Measurements from ENCODE around the gene HOXC11. TPM values are rescaled to one million over a fixed set of nuclear protein-coding genes. Genes with fewer than 3 reads are reported as not detected.

HOXC11 gene
- total RNA-seq, 4 donors from 2014 or later, result 4.9 to 10.7 (median 6.2) TPM

DNA sequence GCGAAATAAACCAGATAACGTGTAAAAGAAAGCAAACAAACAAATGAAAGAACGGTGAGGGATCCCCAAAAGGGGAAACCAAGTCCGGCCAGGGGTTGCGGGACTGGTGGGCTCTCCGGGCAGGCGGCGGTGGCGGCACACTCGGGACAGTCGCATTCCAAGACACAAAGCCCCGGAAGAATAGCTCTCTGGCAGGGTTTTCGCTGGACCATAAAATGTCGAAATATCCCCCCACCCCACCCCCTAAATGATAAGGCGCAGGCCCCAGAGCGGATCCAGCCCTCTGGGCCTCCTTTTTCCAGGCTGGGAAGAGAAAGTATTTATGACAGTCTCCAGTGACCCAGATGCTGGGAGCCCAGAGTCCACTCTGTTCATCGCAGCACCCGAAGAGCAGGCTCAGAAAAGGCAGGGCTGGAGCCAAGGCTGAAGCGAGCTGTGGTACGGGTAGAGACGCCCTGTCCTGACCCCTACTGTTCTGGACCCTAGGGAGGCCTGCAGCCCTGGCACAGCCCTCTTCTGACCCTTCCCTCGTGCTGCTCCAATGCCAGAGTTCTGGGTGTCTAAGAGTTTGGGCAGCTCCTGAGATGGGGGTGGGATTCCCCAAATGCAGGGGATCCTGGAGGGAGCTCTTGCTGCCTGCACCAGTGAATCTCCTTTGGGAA, 33.8 kb downstream of the HOXC11 start:
- no peak for TF ChIP-seq POLR2A (IDR thresholded peaks at IDR 0.05)
- TF ChIP-seq, protein P1, sequence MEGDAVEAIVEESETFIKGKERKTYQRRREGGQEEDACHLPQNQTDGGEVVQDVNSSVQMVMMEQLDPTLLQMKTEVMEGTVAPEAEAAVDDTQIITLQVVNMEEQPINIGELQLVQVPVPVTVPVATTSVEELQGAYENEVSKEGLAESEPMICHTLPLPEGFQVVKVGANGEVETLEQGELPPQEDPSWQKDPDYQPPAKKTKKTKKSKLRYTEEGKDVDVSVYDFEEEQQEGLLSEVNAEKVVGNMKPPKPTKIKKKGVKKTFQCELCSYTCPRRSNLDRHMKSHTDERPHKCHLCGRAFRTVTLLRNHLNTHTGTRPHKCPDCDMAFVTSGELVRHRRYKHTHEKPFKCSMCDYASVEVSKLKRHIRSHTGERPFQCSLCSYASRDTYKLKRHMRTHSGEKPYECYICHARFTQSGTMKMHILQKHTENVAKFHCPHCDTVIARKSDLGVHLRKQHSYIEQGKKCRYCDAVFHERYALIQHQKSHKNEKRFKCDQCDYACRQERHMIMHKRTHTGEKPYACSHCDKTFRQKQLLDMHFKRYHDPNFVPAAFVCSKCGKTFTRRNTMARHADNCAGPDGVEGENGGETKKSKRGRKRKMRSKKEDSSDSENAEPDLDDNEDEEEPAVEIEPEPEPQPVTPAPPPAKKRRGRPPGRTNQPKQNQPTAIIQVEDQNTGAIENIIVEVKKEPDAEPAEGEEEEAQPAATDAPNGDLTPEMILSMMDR (IDR thresholded peaks at IDR 0.05), result no peak
- DNase-seq (ENCODE audit: low spot score in 2 of 2), result no peak
- WGBS, 2 donors, result 44 to 52% methylated on average over 22 of the region's 22 CpGs
- H3K4me3 ChIP-seq (ENCODE audit: low read depth, poor library complexity, severe bottlenecking), result no peak overlapping the region
- intact Hi-C loops (cut with DNase I; ENCODE audit: low total_unique reads), result loop anchor here (2.0 kb wide), 1 partner anchor 196 kb away; no protein-coding TSS in a partner anchor

DNA sequence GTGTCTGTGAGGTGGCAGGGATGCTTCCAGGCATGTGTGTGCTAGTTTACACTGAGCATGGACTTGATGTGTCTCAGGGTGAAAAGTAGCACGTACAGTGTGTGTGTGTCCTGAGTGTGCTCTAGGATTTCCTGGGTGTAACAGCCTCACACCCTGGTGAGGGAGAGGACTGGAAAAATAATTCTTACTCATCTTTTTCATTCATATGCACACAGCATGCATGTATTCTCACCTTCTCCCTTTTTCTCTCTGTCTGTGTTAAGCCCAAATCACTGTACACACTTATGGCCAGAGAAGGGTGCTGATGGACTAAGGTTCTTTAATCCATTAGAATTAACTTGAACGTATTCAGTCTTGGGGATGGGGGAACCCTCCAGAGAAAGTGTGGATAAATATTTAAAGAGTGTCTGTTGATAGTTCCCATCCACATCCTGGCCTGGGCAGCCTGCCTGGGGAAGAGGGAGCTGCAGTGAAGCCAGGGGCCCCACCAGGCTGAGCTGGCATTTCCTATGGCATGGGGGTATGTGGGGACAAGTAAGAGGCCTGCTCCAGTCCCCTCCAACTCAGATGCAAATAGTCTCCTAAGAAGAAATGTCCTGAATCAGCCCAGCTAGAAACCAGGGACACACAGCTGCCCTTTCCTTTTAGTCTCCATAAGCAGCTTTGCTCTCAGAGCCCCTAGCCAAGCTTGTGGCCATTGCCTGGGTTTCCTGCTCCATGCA, 34.8 kb downstream of the HOXC11 start:
- intact Hi-C loops (cut with DNase I; ENCODE audit: low total_unique reads), result loop anchor here (2.0 kb wide), 1 partner anchor 195 kb away; no protein-coding TSS in a partner anchor
- TF ChIP-seq, protein P1 (IDR thresholded peaks at IDR 0.05), result no peak
- TF ChIP-seq POLR2A (IDR thresholded peaks at IDR 0.05), result no peak
- 43 to 52% methylated on average over 2 of the region's 2 CpGs for WGBS, 2 donors

DNA sequence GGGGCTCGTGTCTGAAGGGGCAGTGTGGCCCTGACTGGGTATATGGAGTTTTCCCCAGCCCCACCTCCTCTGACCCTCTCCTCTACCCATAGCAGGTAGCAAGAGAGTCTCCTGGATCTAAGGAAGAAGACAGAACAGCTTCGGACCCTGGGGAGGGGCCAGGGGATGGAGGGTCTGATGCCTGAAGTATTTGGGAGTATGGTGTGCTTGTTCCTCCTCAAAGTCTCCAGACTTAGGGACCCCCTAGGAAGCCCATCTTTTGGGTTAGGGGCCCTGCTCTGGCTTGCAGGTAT, 35.3 kb downstream of the HOXC11 start:
- no peak for DNase-seq (ENCODE audit: low spot score in 2 of 2)
- no peak for TF ChIP-seq POLR2A (IDR thresholded peaks at IDR 0.05)
- TF ChIP-seq, protein P1 (IDR thresholded peaks at IDR 0.05), result no peak
- H3K4me3 ChIP-seq (ENCODE audit: low read depth, poor library complexity, severe bottlenecking), result no peak overlapping the region
- WGBS, 2 donors, result 27 to 56% methylated on average over 2 of the region's 2 CpGs
- intact Hi-C loops (cut with DNase I; ENCODE audit: low total_unique reads), result no loop called here

More for the DNA sequence above, 34.8 kb downstream of the HOXC11 start:
- DNase-seq (ENCODE audit: low spot score in 2 of 2), result no peak
- no peak overlapping the region for H3K4me3 ChIP-seq (ENCODE audit: low read depth, poor library complexity, severe bottlenecking)

DNA sequence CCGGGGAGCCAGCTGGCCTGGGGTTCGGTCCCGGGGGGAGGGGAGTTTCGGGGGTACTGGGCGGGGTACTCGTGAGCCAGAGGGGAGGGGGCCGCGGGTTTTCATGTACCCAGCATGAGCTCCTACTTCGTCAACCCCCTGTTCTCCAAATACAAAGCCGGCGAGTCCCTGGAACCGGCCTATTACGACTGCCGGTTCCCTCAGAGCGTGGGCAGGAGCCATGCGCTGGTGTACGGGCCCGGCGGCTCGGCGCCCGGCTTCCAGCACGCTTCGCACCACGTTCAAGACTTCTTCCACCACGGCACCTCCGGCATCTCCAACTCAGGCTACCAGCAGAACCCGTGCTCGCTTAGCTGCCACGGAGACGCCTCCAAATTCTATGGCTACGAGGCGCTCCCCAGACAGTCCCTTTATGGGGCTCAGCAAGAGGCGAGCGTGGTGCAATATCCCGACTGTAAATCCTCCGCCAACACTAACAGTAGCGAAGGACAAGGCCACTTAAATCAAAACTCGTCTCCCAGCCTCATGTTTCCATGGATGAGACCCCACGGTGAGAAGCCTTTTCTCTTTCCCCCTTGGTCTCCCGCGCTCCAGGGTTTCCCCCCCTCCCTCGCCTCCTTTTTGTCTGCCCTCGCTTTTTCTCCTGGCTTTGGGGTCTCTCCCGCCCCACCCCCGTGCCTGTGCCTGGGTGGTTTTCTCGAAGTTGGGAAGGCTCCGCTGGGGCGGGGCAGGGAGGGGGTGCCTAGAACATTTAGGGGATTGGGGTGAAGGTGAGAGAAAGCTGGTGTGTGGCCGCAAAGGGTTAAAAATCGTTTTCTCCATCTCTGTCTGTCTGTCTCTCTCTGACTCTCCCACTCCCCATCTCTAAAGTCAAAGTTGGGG, 36.5 kb downstream of the HOXC11 start:
- no peak for DNase-seq (ENCODE audit: low spot score in 2 of 2)
- intact Hi-C loops (cut with DNase I; ENCODE audit: low total_unique reads), result no loop called here
- 8 to 12% methylated on average over 37 to 51 of the region's 51 CpGs for WGBS, 2 donors
- H3K4me3 ChIP-seq (ENCODE audit: low read depth, poor library complexity, severe bottlenecking), result no peak overlapping the region
- no peak for TF ChIP-seq POLR2A (IDR thresholded peaks at IDR 0.05)
- TF ChIP-seq, protein P1 (IDR thresholded peaks at IDR 0.05), result no peak

DNA sequence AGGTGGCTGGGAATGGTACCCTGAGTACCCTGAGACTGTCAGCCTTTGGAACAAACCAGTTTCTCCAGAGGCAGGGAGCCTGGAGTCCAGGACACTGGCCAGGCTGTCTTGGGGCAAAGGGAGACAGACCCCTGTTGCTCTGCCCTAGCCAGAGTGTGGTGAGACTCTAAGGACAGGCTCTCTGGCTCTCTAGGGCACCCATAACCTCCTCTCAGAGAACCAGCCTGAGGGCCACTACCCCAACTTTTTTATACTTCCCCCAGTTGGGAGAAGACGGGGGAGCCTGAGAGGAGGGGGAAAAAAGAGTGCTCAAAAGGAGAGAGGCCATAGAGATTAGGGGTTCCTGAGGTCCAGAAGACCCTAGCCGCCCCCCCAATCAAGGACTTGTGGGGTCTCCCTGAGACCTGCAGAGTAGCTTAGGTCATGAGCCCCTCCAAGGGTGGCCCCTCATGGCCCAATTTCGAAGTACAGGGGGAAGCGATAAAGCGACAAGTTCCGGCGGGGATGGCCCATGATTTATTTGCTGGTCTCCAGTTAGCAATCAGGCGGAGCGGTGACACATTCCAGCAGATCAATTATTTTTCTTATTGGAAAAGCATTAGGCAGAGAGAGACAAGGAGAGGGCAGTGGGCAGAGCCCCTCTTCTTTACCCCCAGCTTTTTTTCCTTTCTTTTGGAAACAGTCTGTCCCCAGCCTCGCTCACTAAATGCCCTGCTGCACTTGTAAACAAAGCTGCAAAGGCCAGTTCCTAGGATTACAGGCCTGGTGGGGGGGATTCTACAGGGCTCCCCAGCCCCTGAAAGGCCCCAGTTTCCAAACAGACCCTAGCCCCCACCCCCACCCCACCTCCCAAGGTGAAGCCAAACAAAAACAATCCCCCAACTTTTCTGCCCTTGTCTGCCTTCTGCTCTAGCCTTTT, 37.4 kb downstream of the HOXC11 start:
- H3K4me3 ChIP-seq (ENCODE audit: low read depth, poor library complexity, severe bottlenecking), result no peak overlapping the region
- 47 to 60% methylated on average over 10 of the region's 10 CpGs for WGBS, 2 donors
- intact Hi-C loops (cut with DNase I; ENCODE audit: low total_unique reads), result no loop called here
- no peak for TF ChIP-seq POLR2A (IDR thresholded peaks at IDR 0.05)
- TF ChIP-seq, protein P1 (IDR thresholded peaks at IDR 0.05), result no peak
- DNase-seq (ENCODE audit: low spot score in 2 of 2), result no peak
